Body of pancreas (tissue), 4 donors: ENCODE results near the gene FCGBP. TPM values are rescaled to one million over a fixed set of nuclear protein-coding genes. Genes with fewer than 3 reads are reported as not detected.

ENCODE experiments used
- ATAC-seq: fragments of 150-250 bp; one replicate; pipeline ENCODE4 v1.9.1; 2016
- DNase-seq, 4 donors: peaks; one replicate each; pipeline ENCODE4 v3.0.0-alpha.2; 2019
- H3K27ac ChIP-seq, 4 donors: fragments of 200-600 bp; sonication (generic); 1 replicate in 3 of 4; 2 replicates in 1 of 4; pipeline versions ENCODE4 v1.5.1 to v1.6.1; 2016 to 2019; ENCODE audit warnings: mild to moderate bottlenecking in 1 of 4, mixed read lengths in 1 of 4, moderate library complexity in 1 of 4
- H3K27me3 ChIP-seq, 2 donors: fragments of 200-600 bp; sonication (generic); one replicate each; pipeline ENCODE4 v1.6.0; 2016; ENCODE audit warnings: mild to moderate bottlenecking in 1 of 2
- H3K36me3 ChIP-seq, 2 donors: fragments of 200-600 bp; sonication (generic); replicated peaks in 1 of 2; 2 replicates each; pipeline ENCODE4 v1.5.1; 2016; ENCODE audit warnings: low read depth in 2 of 2; ENCODE audit not compliant: insufficient read depth in 1 of 2
- H3K4me1 ChIP-seq: fragments of 200-600 bp; sonication (generic); one replicate; pipeline ENCODE4 v1.6.0; 2016
- H3K4me3 ChIP-seq, 2 donors: fragments of 200-600 bp; sonication (generic); 1 replicate in 1 of 2; 2 replicates in 1 of 2; pipeline ENCODE4 v1.5.1; 2016 to 2019
- H3K9me3 ChIP-seq, 3 donors: fragments of 200-600 bp; sonication (generic); 1 replicate in 2 of 3; 2 replicates in 1 of 3; pipeline ENCODE4 v1.5.1; 2016
- CTCF ChIP-seq, 7 experiments: fragments of 450-650 bp in 4 of 7; fragments of 200-600 bp in 3 of 7; sonication (generic) in 3 of 7; IDR thresholded peaks; one replicate each; pipeline ENCODE4 v1.5.1; 2016 to 2019; ENCODE audit warnings: antibody characterized with exemption in 7 of 7
- POLR2A ChIP-seq, 3 donors: fragments of 450-650 bp; IDR thresholded peaks; one replicate each; pipeline ENCODE4 v1.6.1; 2016; ENCODE audit warnings: antibody characterized with exemption in 3 of 3, mild to moderate bottlenecking in 2 of 3
- WGBS, 2 donors: methylation state at CpG; one replicate each; pipeline ENCODE4 v1.1.5; 2017; 5-methylcytosine and 5-hydroxymethylcytosine counted together
- intact Hi-C: fragments of 100-400 bp; cut with DNase I; formaldehyde crosslinking; loops from one replicate; pipeline ENCODE4 v1.15.1; 2023
- total RNA-seq, 2 donors: library from RNA; depleted of rRNA; stranded (reverse); fragments of >200 nt; gene quantifications; one replicate each; pipeline ENCODE4 v1.1.0, GENCODE V29; 2016

The FCGBP gene
- total RNA-seq, 2 donors from 2014 or later = 19.4 to 24.1 TPM

GRCh38 chr19:39940221-39940833 is 5.9 kb upstream of the FCGBP start:
- TF ChIP-seq POLR2A (IDR thresholded peaks at IDR 0.05) (no peak), CTCF (IDR thresholded peaks at IDR 0.05) (no peak)
- no peak overlapping the region for H3K27ac ChIP-seq
- no peaks in the 10 kb centered on the region for H3K36me3 ChIP-seq
- WGBS, 2 donors = 87 to 93% methylated on average over 1 of the region's 1 CpG
- intact Hi-C loops = no loop called here
- H3K4me3 ChIP-seq = no peak overlapping the region
- H3K27me3 ChIP-seq = no peaks in the 10 kb centered on the region
- ATAC-seq (no peak), DNase-seq (no peak)
- H3K4me1 ChIP-seq = peaks cover 25% of the 10 kb centered on the region
- H3K9me3 ChIP-seq = no peaks in the 10 kb centered on the region

GRCh38 chr19:39939556-39939955 is 5.1 kb upstream of the FCGBP start:
- 82 to 89% methylated on average over 6 of the region's 6 CpGs for WGBS, 2 donors
- DNase-seq (no peak), ATAC-seq (no peak)
- Histone ChIP-seq H3K27ac (no peak overlapping the region), H3K36me3 (no peaks in the 10 kb centered on the region), H3K27me3 (no peaks in the 10 kb centered on the region), H3K9me3 (no peaks in the 10 kb centered on the region), H3K4me1 (peaks cover 18% of the 10 kb centered on the region), H3K4me3 (no peak overlapping the region)
- intact Hi-C loops = no loop called here
- TF ChIP-seq POLR2A (IDR thresholded peaks at IDR 0.05) (no peak), CTCF (IDR thresholded peaks at IDR 0.05) (no peak)

GRCh38 chr19:39937787-39938186 is 3.4 kb upstream of the FCGBP start:
- H3K4me1 ChIP-seq = peaks cover 3% of the 10 kb centered on the region
- no peak for DNase-seq
- TF ChIP-seq POLR2A (IDR thresholded peaks at IDR 0.05) (no peak), CTCF (IDR thresholded peaks at IDR 0.05) (no peak)
- no peaks in the 10 kb centered on the region for H3K9me3 ChIP-seq
- no peaks in the 10 kb centered on the region for H3K36me3 ChIP-seq
- WGBS, 2 donors = 35 to 40% methylated on average over 2 of the region's 2 CpGs
- H3K27ac ChIP-seq = no peak overlapping the region
- intact Hi-C loops = no loop called here
- no peaks in the 10 kb centered on the region for H3K27me3 ChIP-seq
- no peak for ATAC-seq
- no peak overlapping the region for H3K4me3 ChIP-seq

GRCh38 chr19:39937094-39937720 is 2.8 kb upstream of the FCGBP start:
- Histone ChIP-seq H3K4me3 (no peak overlapping the region), H3K4me1 (peaks cover 3% of the 10 kb centered on the region), H3K27ac (no peak overlapping the region), H3K36me3 (no peaks in the 10 kb centered on the region), H3K9me3 (no peaks in the 10 kb centered on the region), H3K27me3 (no peaks in the 10 kb centered on the region)
- 73 to 78% methylated on average over 5 of the region's 5 CpGs for WGBS, 2 donors
- no peak for ATAC-seq
- no peak for TF ChIP-seq CTCF (IDR thresholded peaks at IDR 0.05)
- no peak for TF ChIP-seq POLR2A (IDR thresholded peaks at IDR 0.05)
- DNase-seq = no peak
- intact Hi-C loops = no loop called here

- no peak for TF ChIP-seq CTCF (IDR thresholded peaks at IDR 0.05)
- TF ChIP-seq POLR2A (IDR thresholded peaks at IDR 0.05) = no peak
- 79 to 83% methylated on average over 6 of the region's 6 CpGs for WGBS, 2 donors
- intact Hi-C loops = no loop called here
These were observed 2.2 kb upstream of the FCGBP start for GRCh38 chr19:39936622-39937021.

More at GRCh38 chr19:39936622-39937021, 2.2 kb upstream of the FCGBP start:
- no peak overlapping the region for H3K27ac ChIP-seq
- no peaks in the 10 kb centered on the region for H3K27me3 ChIP-seq
- H3K4me3 ChIP-seq = no peak overlapping the region
- DNase-seq = no peak
- ATAC-seq = no peak
- peaks cover 3% of the 10 kb centered on the region for H3K4me1 ChIP-seq
- H3K9me3 ChIP-seq = no peaks in the 10 kb centered on the region
- no peaks in the 10 kb centered on the region for H3K36me3 ChIP-seq
